ENCODE data around the gene PPFIA1. TPM values are rescaled to one million over a fixed set of nuclear protein-coding genes. Genes with fewer than 3 reads are reported as not detected.

Gene PPFIA1
- total and polyA plus RNA-seq, 2 donors (not counting 1 experiment from before 2014, with no cell fraction given), result 38.8 to 39.8 TPM

- H2AFZ ChIP-seq (ENCODE audit: low read length), result no peak overlapping the region
- no peaks in the 10 kb centered on the region for H4K20me1 ChIP-seq (ENCODE audit: control insufficient read depth, extremely low read depth, insufficient read depth, low read length)
- H3K9ac ChIP-seq (ENCODE audit: insufficient read depth, low read length), result no peak overlapping the region
- H3K27ac ChIP-seq (ENCODE audit: insufficient read depth, low read length), result no peak overlapping the region
- H3K27me3 ChIP-seq (ENCODE audit: control insufficient read depth, insufficient read depth, low read length), result peaks cover 7% of the 10 kb centered on the region
- no peak overlapping the region for H3K4me3 ChIP-seq (replicated peaks in 1 of 4; ENCODE audit: control extremely low read depth in 1 of 4, insufficient read depth in 1 of 4, low read depth in 3 of 4, low read length in 4 of 4)
- DNase-seq (ENCODE audit: low read depth in 2 of 2), result no peak
- H3K79me2 ChIP-seq (ENCODE audit: control insufficient read depth, insufficient read depth, low read length), result no peaks in the 10 kb centered on the region
- no peak for TF ChIP-seq CTCF (conservative IDR thresholded peaks at IDR 0.05 in 1 of 2, IDR thresholded peaks at IDR 0.05 in 1 of 2; ENCODE audit: low read depth in 1 of 2, low read length in 2 of 2)
- TF ChIP-seq EZH2 (IDR thresholded peaks at IDR 0.05; ENCODE audit: low read length, missing control alignments), result no peak
- H3K4me2 ChIP-seq (ENCODE audit: extremely low read depth, insufficient read depth, low read length), result no peak overlapping the region
- H3K9me3 ChIP-seq (ENCODE audit: control insufficient read depth, insufficient read depth, low read depth, low read length), result no peaks in the 10 kb centered on the region
- no peaks in the 10 kb centered on the region for H3K4me1 ChIP-seq (ENCODE audit: control insufficient read depth, extremely low read depth, insufficient read depth, low read length)
- H3K36me3 ChIP-seq (ENCODE audit: control insufficient read depth, insufficient read depth, low read length), result no peaks in the 10 kb centered on the region
Measured at GRCh38 chr11:70262951-70263350, 7.5 kb upstream of the PPFIA1 start.

GRCh38 chr11:70263363-70263762 lies 7.1 kb upstream of the PPFIA1 start:
- H3K79me2 ChIP-seq (ENCODE audit: control insufficient read depth, insufficient read depth, low read length), result no peaks in the 10 kb centered on the region
- TF ChIP-seq EZH2 (IDR thresholded peaks at IDR 0.05; ENCODE audit: low read length, missing control alignments), result no peak
- TF ChIP-seq CTCF (conservative IDR thresholded peaks at IDR 0.05 in 1 of 2, IDR thresholded peaks at IDR 0.05 in 1 of 2; ENCODE audit: low read depth in 1 of 2, low read length in 2 of 2), result no peak
- DNase-seq (ENCODE audit: low read depth in 2 of 2), result no peak

GRCh38 chr11:70265341-70265740 lies 5.1 kb upstream of the PPFIA1 start:
- no peaks in the 10 kb centered on the region for H3K9me3 ChIP-seq (ENCODE audit: control insufficient read depth, insufficient read depth, low read depth, low read length)
- H3K4me2 ChIP-seq (ENCODE audit: extremely low read depth, insufficient read depth, low read length), result no peak overlapping the region
- no peaks in the 10 kb centered on the region for H3K4me1 ChIP-seq (ENCODE audit: control insufficient read depth, extremely low read depth, insufficient read depth, low read length)
- TF ChIP-seq EZH2 (IDR thresholded peaks at IDR 0.05; ENCODE audit: low read length, missing control alignments) (no peak), CTCF (conservative IDR thresholded peaks at IDR 0.05 in 1 of 2, IDR thresholded peaks at IDR 0.05 in 1 of 2; ENCODE audit: low read depth in 1 of 2, low read length in 2 of 2) (no peak)
- no peaks in the 10 kb centered on the region for H3K36me3 ChIP-seq (ENCODE audit: control insufficient read depth, insufficient read depth, low read length)
- no peaks in the 10 kb centered on the region for H4K20me1 ChIP-seq (ENCODE audit: control insufficient read depth, extremely low read depth, insufficient read depth, low read length)
- no peak for DNase-seq (ENCODE audit: low read depth in 2 of 2)
- peaks cover 7% of the 10 kb centered on the region for H3K27me3 ChIP-seq (ENCODE audit: control insufficient read depth, insufficient read depth, low read length)
- H2AFZ ChIP-seq (ENCODE audit: low read length), result no peak overlapping the region
- no peak overlapping the region for H3K27ac ChIP-seq (ENCODE audit: insufficient read depth, low read length)
- no peak overlapping the region for H3K9ac ChIP-seq (ENCODE audit: insufficient read depth, low read length)
- H3K79me2 ChIP-seq (ENCODE audit: control insufficient read depth, insufficient read depth, low read length), result no peaks in the 10 kb centered on the region
- H3K4me3 ChIP-seq (replicated peaks in 1 of 4; ENCODE audit: control extremely low read depth in 1 of 4, insufficient read depth in 1 of 4, low read depth in 3 of 4, low read length in 4 of 4), result no peak overlapping the region

More at GRCh38 chr11:70263363-70263762, 7.1 kb upstream of the PPFIA1 start:
- no peak overlapping the region for H3K9ac ChIP-seq (ENCODE audit: insufficient read depth, low read length)
- H3K4me3 ChIP-seq (replicated peaks in 1 of 4; ENCODE audit: control extremely low read depth in 1 of 4, insufficient read depth in 1 of 4, low read depth in 3 of 4, low read length in 4 of 4), result no peak overlapping the region
- H3K27ac ChIP-seq (ENCODE audit: insufficient read depth, low read length), result no peak overlapping the region
- no peaks in the 10 kb centered on the region for H3K9me3 ChIP-seq (ENCODE audit: control insufficient read depth, insufficient read depth, low read depth, low read length)
- H3K4me2 ChIP-seq (ENCODE audit: extremely low read depth, insufficient read depth, low read length), result no peak overlapping the region
- no peak overlapping the region for H2AFZ ChIP-seq (ENCODE audit: low read length)
- H3K36me3 ChIP-seq (ENCODE audit: control insufficient read depth, insufficient read depth, low read length), result no peaks in the 10 kb centered on the region
- no peaks in the 10 kb centered on the region for H3K4me1 ChIP-seq (ENCODE audit: control insufficient read depth, extremely low read depth, insufficient read depth, low read length)
- peaks cover 7% of the 10 kb centered on the region for H3K27me3 ChIP-seq (ENCODE audit: control insufficient read depth, insufficient read depth, low read length)
- H4K20me1 ChIP-seq (ENCODE audit: control insufficient read depth, extremely low read depth, insufficient read depth, low read length), result no peaks in the 10 kb centered on the region
